PC-3 (cell line): ENCODE results near the gene SLC44A5.

Source experiments
- EZH2 ChIP-seq: fragments of 300-600 bp; sonication (generic); IDR thresholded peaks from one replicate; pipeline ENCODE4 v1.6.1; 2017; ENCODE audit warnings: antibody characterized with exemption, mild to moderate bottlenecking, low read length; ENCODE audit not compliant: unreplicated experiment
- EZH2phosphoT487 ChIP-seq: fragments of 300-600 bp; sonication (generic); IDR thresholded peaks from 2 replicates; pipeline ENCODE4 v1.6.1; 2018; ENCODE audit warnings: mild to moderate bottlenecking, antibody characterized with exemption, low read length, borderline replicate concordance
- TF ChIP-seq, protein P1 (sequence below): fragments of 300-600 bp; sonication (generic); conservative IDR thresholded peaks from 2 replicates; pipeline ENCODE4 v1.5.1; 2017; ENCODE audit warnings: antibody characterized with exemption, low read depth, mild to moderate bottlenecking, low read length

DNA sequence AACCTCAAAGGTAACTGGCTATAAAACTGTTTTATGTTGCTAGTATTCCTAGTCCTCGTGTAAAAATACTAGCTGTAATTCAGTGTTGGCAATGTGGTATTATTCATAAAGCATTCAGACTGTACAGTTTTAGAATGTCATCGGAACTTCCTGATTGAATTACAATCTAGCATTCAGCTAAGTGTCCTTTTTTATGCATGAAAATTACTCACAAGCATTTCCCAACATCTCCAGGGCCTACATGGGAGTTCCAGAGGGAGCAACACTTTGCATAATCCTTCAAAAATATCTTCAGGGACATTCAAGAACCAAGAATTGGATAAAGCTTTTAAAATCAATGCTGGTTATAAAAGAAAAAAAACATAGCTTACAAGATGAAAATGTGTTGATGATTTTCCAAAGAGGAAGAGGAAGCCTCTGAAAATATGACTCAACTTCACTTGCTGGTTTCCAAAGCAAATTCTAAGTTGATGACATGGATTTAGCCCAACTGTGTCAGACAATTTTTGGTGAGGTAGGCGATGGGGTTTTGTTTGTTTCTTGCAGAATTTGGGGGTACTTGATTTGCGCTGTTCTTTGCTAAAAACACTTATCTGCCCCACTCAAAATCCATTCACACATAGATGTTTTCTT lies 137.8 kb downstream of the SLC44A5 start:
- TF ChIP-seq, protein P1, sequence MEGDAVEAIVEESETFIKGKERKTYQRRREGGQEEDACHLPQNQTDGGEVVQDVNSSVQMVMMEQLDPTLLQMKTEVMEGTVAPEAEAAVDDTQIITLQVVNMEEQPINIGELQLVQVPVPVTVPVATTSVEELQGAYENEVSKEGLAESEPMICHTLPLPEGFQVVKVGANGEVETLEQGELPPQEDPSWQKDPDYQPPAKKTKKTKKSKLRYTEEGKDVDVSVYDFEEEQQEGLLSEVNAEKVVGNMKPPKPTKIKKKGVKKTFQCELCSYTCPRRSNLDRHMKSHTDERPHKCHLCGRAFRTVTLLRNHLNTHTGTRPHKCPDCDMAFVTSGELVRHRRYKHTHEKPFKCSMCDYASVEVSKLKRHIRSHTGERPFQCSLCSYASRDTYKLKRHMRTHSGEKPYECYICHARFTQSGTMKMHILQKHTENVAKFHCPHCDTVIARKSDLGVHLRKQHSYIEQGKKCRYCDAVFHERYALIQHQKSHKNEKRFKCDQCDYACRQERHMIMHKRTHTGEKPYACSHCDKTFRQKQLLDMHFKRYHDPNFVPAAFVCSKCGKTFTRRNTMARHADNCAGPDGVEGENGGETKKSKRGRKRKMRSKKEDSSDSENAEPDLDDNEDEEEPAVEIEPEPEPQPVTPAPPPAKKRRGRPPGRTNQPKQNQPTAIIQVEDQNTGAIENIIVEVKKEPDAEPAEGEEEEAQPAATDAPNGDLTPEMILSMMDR: no peak
- TF ChIP-seq EZH2: no peak
- no peak for TF ChIP-seq EZH2phosphoT487
